Measurements from ENCODE around the gene WNT11. TPM values are rescaled to one million over a fixed set of nuclear protein-coding genes. Genes with fewer than 3 reads are reported as not detected.

Gene WNT11
- total RNA-seq, 4 donors from 2014 or later = 6.6 to 7.5 (median 6.9) TPM

GRCh38 chr11:76208438-76209374 is 2.4 kb upstream of the WNT11 start:
- H3K27me3 ChIP-seq = peaks cover 0 to 19% of the 10 kb centered on the region in 2 donors
- no peaks in the 10 kb centered on the region for H3K9me3 ChIP-seq
- peak overlapping the region in 3 of 4 donors; percentile 11 to 63 (median 49) for H3K27ac ChIP-seq
- peak overlapping the region; percentile 47 to 69 (median 64) for H3K4me3 ChIP-seq
- peaks cover 6 to 63% (median 38%) of the 10 kb centered on the region in 4 donors for H3K4me1 ChIP-seq
- peak; percentile 71 to 89 (median 83) for DNase-seq
- H3K36me3 ChIP-seq = no peaks in the 10 kb centered on the region
- peak; percentile 52 to 88 (median 80) for TF ChIP-seq CTCF (IDR thresholded peaks at IDR 0.05)
- TF ChIP-seq POLR2A (IDR thresholded peaks at IDR 0.05) = no peak

GRCh38 chr11:76207642-76208401 is 1.5 kb upstream of the WNT11 start:
- peak; percentile 92 to 98 (median 96) for TF ChIP-seq CTCF (IDR thresholded peaks at IDR 0.05)
- TF ChIP-seq POLR2A (IDR thresholded peaks at IDR 0.05) = no peak
- peaks cover 6 to 63% (median 38%) of the 10 kb centered on the region in 4 donors for H3K4me1 ChIP-seq
- no peaks in the 10 kb centered on the region for H3K36me3 ChIP-seq
- H3K27me3 ChIP-seq = peaks cover 0 to 19% of the 10 kb centered on the region in 2 donors
- H3K27ac ChIP-seq = peak overlapping the region in 2 of 4 donors; percentile 19 to 29
- H3K9me3 ChIP-seq = no peaks in the 10 kb centered on the region
- peak; percentile 57 to 91 (median 86) for DNase-seq
- peak overlapping the region; percentile 47 to 69 (median 64) for H3K4me3 ChIP-seq

GRCh38 chr11:76206077-76206326 is 300 bp downstream of the WNT11 start:
- peaks cover 6 to 59% (median 38%) of the 10 kb centered on the region in 4 donors for H3K4me1 ChIP-seq
- H3K36me3 ChIP-seq = no peaks in the 10 kb centered on the region
- no peak overlapping the region for H3K27ac ChIP-seq
- TF ChIP-seq CTCF (IDR thresholded peaks at IDR 0.05) = no peak
- peak; percentile 13 to 28 for TF ChIP-seq POLR2A (IDR thresholded peaks at IDR 0.05)
- H3K9me3 ChIP-seq = no peaks in the 10 kb centered on the region
- DNase-seq = no peak
- H3K4me3 ChIP-seq = peak overlapping the region; percentile 47 to 69 (median 64)
- H3K27me3 ChIP-seq = peaks cover 0 to 14% of the 10 kb centered on the region in 2 donors

GRCh38 chr11:76205252-76206076 is 838 bp downstream of the WNT11 start:
- Histone ChIP-seq H3K36me3 (no peaks in the 10 kb centered on the region), H3K9me3 (no peaks in the 10 kb centered on the region), H3K4me3 (peak overlapping the region in 3 of 4 donors; percentile 62 to 69 (median 67)), H3K27ac (no peak overlapping the region), H3K27me3 (peaks cover 0 to 9% of the 10 kb centered on the region in 2 donors), H3K4me1 (peaks cover 6 to 53% (median 36%) of the 10 kb centered on the region in 4 donors)
- DNase-seq = no peak
- TF ChIP-seq POLR2A (IDR thresholded peaks at IDR 0.05) = no peak
- TF ChIP-seq CTCF (IDR thresholded peaks at IDR 0.05) = no peak

GRCh38 chr11:76203937-76204336 is 2.4 kb downstream of the WNT11 start:
- DNase-seq = no peak
- Histone ChIP-seq H3K36me3 (no peaks in the 10 kb centered on the region), H3K9me3 (no peaks in the 10 kb centered on the region), H3K4me1 (peaks cover 6 to 38% (median 24%) of the 10 kb centered on the region in 4 donors), H3K27me3 (peaks cover 0 to 9% of the 10 kb centered on the region in 2 donors), H3K4me3 (no peak overlapping the region), H3K27ac (no peak overlapping the region)
- TF ChIP-seq CTCF (IDR thresholded peaks at IDR 0.05) (no peak), POLR2A (IDR thresholded peaks at IDR 0.05) (no peak)
